Lower lobe of right lung (tissue), 2 donors: ENCODE results near the gene DNAJC22. TPM values are rescaled to one million over a fixed set of nuclear protein-coding genes. Genes with fewer than 3 reads are reported as not detected.

Source experiments
- ATAC-seq, 2 donors: fragments of 200-7000 bp; cut with Tn5 transposase; one replicate each; pipeline ENCODE4 v1.9.1; 2020 to 2022; ENCODE audit warnings: mild to moderate bottlenecking in 2 of 2, moderate library complexity in 2 of 2
- DNase-seq: peaks from one replicate; pipeline ENCODE4 v3.0.0-alpha.2; 2020
- H3K27ac ChIP-seq: fragments of 200-600 bp; one replicate; pipeline ENCODE4 v1.8.0; 2022
- H3K27me3 ChIP-seq: fragments of 200-600 bp; one replicate; pipeline ENCODE4 v1.8.0; 2022; ENCODE audit warnings: low read depth
- H3K36me3 ChIP-seq: fragments of 200-600 bp; one replicate; pipeline ENCODE4 v1.8.0; 2022; ENCODE audit warnings: mild to moderate bottlenecking
- H3K4me1 ChIP-seq: fragments of 200-600 bp; one replicate; pipeline ENCODE4 v1.8.0; 2022
- H3K4me3 ChIP-seq: fragments of 200-600 bp; one replicate; pipeline ENCODE4 v1.8.0; 2022; ENCODE audit warnings: mild to moderate bottlenecking
- H3K9me3 ChIP-seq: fragments of 200-600 bp; one replicate; pipeline ENCODE4 v1.8.0; 2022
- intact Hi-C: fragments of 100-400 bp; cut with DNase I; formaldehyde crosslinking; loops from one replicate; pipeline ENCODE4 v1.11.0; 2022
- total RNA-seq: library from RNA; stranded (reverse); fragmentation: NEBNext Ultra II Directional; extraction: Animal tissue kit (Norgen Biotek cat#: 25700); gene quantifications from one replicate; pipeline ENCODE4 v1.2.1, GENCODE V29; 2021
- TF ChIP-seq, protein P1 (sequence below): fragments of 200-600 bp; IDR thresholded peaks from one replicate; pipeline ENCODE4 v1.8.0; 2022; ENCODE audit warnings: antibody characterized with exemption, mild to moderate bottlenecking
- donor health status: DM: no; HTN: yes; CAD: no; lungs with severe emphysema.

Gene DNAJC22
- total RNA-seq, 1 donor from 2014 or later: 0.18 TPM

DNA sequence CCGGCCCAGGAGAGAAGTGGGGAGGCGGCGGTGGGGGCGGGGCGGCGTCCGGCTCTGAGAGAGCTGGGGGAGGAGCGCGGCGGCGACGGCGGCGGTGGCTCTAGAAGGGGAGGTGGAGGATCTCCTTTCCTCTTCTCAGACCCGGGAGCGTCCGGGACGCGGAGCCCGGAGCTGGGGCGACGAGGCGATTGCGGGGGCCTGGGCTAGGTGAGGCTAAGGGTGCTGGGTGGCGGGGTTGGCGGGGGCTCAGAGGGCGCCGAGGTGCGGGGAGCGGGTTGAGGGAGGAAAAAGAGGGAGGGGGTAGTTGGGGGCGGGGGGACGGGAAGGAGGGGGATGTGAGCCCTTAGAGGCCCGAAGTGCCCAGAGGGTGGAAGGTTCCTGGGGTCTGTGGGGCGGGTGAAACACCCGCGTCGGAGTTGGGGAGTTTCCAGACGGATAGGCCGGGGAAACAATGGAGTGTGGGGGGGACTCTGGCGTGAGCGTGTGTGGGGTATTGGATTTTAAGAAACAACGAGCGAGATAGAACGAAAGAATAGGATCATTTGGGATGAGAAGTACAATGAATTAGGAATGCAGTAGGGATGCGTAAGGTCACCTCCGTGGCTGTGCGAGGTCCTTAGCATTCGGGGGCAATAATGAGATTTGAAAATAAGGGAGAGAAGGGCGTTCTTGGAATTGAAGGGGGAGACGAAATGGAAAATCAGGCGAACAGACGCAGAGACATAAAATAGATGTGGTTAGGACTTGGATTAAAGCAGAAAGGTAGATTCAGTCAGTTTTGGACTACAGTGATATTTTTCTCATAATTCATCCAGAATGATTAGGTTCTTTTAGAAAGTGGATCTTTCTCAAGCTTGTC, 20.9 kb downstream of the DNAJC22 start, which contains the start of gene SPATS2:
SPATS2 (plus strand) TSS at position 82 of the 859 bp plus-strand sequence. CDS start 93,551 bp downstream, outside the sequence.
- H3K4me1 ChIP-seq: peaks cover 25% of the 10 kb centered on the region
- intact Hi-C loops: no loop called here
- no peaks in the 10 kb centered on the region for H3K9me3 ChIP-seq
- DNase-seq: peak; percentile 94
- peak within 1 kb of the TSS; percentile 91 for H3K27ac ChIP-seq
- TF ChIP-seq, protein P1, sequence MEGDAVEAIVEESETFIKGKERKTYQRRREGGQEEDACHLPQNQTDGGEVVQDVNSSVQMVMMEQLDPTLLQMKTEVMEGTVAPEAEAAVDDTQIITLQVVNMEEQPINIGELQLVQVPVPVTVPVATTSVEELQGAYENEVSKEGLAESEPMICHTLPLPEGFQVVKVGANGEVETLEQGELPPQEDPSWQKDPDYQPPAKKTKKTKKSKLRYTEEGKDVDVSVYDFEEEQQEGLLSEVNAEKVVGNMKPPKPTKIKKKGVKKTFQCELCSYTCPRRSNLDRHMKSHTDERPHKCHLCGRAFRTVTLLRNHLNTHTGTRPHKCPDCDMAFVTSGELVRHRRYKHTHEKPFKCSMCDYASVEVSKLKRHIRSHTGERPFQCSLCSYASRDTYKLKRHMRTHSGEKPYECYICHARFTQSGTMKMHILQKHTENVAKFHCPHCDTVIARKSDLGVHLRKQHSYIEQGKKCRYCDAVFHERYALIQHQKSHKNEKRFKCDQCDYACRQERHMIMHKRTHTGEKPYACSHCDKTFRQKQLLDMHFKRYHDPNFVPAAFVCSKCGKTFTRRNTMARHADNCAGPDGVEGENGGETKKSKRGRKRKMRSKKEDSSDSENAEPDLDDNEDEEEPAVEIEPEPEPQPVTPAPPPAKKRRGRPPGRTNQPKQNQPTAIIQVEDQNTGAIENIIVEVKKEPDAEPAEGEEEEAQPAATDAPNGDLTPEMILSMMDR: no peak
- H3K27me3 ChIP-seq: no peaks in the 10 kb centered on the region
- ATAC-seq: peak; percentile 1 to 25
- no peaks in the 10 kb centered on the region for H3K36me3 ChIP-seq
- H3K4me3 ChIP-seq: peak within 1 kb of the TSS; percentile 79

DNA sequence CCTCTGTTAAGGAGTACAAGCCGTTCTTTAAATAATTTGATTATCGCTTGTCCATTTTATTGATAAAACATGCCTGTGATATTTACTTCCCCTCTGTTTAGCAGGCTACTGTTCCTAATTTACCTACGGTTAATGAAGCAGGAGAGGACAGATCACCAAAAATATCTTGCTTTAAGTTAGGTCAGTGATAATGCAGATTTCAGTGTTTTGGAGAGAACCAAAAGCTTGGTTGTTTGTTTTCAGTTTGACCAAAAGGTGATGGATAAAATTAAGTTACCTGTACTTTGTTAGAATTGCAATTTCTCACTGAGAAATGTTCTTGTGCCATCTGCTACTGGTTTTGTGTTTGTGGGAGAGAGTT, 21.5 kb downstream of the DNAJC22 start:
- H3K36me3 ChIP-seq: no peaks in the 10 kb centered on the region
- no peak for DNase-seq
- H3K4me1 ChIP-seq: peaks cover 25% of the 10 kb centered on the region
- intact Hi-C loops: no loop called here
- peak overlapping the region; percentile 79 for H3K4me3 ChIP-seq
- H3K9me3 ChIP-seq: no peaks in the 10 kb centered on the region
- H3K27ac ChIP-seq: peak overlapping the region; percentile 91
- ATAC-seq: no peak
- no peaks in the 10 kb centered on the region for H3K27me3 ChIP-seq
- TF ChIP-seq, protein P1: no peak

DNA sequence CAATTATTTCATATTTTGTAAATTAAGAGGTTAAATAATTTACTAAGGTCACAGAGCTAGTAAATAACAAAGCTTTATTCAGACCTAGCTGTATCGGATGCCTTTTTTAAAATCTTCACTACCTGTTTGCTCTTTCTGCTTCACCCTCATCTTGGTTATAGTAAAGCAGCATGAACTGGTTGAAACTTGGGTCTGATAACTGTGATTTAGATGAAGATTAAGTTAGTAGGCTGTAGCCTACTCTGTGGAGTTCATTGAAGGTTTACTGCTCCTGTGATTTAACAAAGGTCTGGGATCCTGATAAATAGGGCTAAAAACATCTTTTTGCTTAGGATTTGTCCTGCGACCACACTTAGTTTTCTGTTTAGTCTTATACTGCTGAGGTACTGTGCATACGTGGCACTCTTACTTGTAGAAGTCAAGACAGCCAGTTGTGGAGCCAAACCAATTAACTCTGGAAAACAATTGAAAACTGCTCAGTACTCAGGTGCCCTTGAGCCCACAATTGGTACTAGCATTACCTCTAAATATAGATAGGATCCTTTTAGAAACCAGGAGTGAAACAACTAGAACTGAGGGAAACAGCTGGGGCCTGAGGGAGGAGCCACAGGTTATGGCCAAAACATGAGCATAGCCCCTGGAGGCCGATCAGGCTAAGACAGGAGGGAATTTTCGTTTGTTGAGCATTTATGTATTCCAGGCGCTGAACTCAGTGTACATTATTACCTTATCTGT, 22.9 kb downstream of the DNAJC22 start:
- Histone ChIP-seq H3K36me3 (no peaks in the 10 kb centered on the region), H3K4me3 (no peak overlapping the region), H3K4me1 (peaks cover 25% of the 10 kb centered on the region), H3K9me3 (no peaks in the 10 kb centered on the region), H3K27me3 (no peaks in the 10 kb centered on the region), H3K27ac (no peak overlapping the region)
- TF ChIP-seq, protein P1: peak; percentile 34
- intact Hi-C loops: no loop called here
- ATAC-seq: no peak
- DNase-seq: no peak

DNA sequence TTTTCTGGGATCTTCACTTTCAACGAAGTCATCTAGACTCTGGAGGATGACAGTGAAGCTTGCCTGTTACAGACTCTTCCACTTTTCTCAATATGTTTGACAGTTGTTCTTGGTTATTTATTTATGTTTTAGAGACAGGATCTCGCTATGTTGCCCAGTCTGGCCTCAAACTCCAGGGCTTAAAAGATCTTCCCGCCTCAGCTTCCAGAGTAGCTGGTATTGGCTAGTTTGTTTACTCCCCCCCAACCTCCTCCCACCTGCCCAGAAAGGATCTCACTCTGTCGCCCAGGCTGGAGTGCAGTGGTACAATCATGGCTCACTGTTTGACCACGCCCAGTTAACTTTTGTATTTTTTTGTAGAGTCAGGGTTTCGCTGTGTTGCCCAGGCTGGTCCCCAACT, 23.9 kb downstream of the DNAJC22 start:
- Histone ChIP-seq H3K4me1 (peaks cover 25% of the 10 kb centered on the region), H3K4me3 (no peak overlapping the region), H3K27me3 (no peaks in the 10 kb centered on the region), H3K36me3 (no peaks in the 10 kb centered on the region), H3K27ac (no peak overlapping the region), H3K9me3 (no peaks in the 10 kb centered on the region)
- ATAC-seq (no peak), DNase-seq (no peak)
- TF ChIP-seq, protein P1: no peak
- intact Hi-C loops: no loop called here

DNA sequence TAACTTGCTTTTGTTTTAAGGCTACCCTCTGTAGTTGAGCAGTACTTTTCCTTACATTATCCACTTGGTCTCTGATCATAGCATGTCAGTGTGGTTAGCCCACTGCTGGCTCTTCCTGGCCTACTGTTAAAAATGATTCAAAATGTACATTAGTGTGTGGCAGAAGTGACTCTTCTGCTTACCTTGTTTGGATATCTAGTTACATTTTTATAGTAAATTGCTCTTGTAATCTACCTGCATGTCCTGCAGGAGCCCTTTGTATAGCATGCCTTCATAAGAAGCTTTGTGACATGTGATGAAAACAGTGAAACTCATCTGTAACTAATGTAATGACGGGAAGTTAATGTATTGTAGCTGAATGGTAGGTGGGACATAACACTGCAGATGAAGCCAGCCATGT, 28.7 kb downstream of the DNAJC22 start:
- intact Hi-C loops: no loop called here

More for the DNA sequence above, 28.7 kb downstream of the DNAJC22 start:
- TF ChIP-seq, protein P1: no peak
- ATAC-seq (no peak), DNase-seq (no peak)
- Histone ChIP-seq H3K4me1 (no peaks in the 10 kb centered on the region), H3K27me3 (no peaks in the 10 kb centered on the region), H3K27ac (no peak overlapping the region), H3K36me3 (no peaks in the 10 kb centered on the region), H3K9me3 (no peaks in the 10 kb centered on the region), H3K4me3 (no peak overlapping the region)
